GM12878 (cell line): ENCODE data around the gene BCAP29. TPM values are rescaled to one million over a fixed set of nuclear protein-coding genes. Genes with fewer than 3 reads are reported as not detected.

ENCODE experiments used
- ATAC-seq: fragments of 200-7000 bp; cut with Tn5 transposase; 3 replicates; pipeline ENCODE4 v1.9.1; 2020; ENCODE audit warnings: mild to moderate bottlenecking, moderate library complexity
- BruUV-seq: library from RNA; stranded (reverse); fragments of 400-500 nt; replicated peaks from 2 replicates; lab custom pipeline; 2021; lab: Mats Ljungman, UMichigan
- CTCF ChIA-PET: fragments of 300-600 bp; sonication (Branson Sonifier 250); formaldehyde crosslinking; extraction: SDS; loops from one replicate; lab custom pipeline; 2021; ENCODE audit warnings: inconsistent platforms; lab: Yijun Ruan, JAX
- POLR2A ChIA-PET: fragments of 350-600 bp; formaldehyde crosslinking; extraction: SDS; loops from one replicate; lab custom pipeline; 2021; ENCODE audit warnings: inconsistent platforms; lab: Charles Lee
- RAD21 ChIA-PET: fragments of 300-600 bp; sonication (Branson Sonifier 250); formaldehyde crosslinking; loops from one replicate; lab custom pipeline; 2023; ENCODE audit warnings: antibody characterized with exemption; ENCODE audit not compliant: unreplicated experiment; lab: Charles Lee
- SMC1A ChIA-PET: fragments of 300-600 bp; sonication (Branson Sonifier 250); formaldehyde crosslinking; loops from one replicate; lab custom pipeline; 2023; ENCODE audit not compliant: unreplicated experiment, uncharacterized antibody; lab: Charles Lee
- DNase-seq: peaks from one replicate; pipeline ENCODE4 v3.0.0-alpha.2; 2011; ENCODE audit warnings: low read depth, low spot score
- FAIRE-seq: peaks from 3 replicates; lab custom pipeline; 2011; peaks lifted over from hg19 to GRCh38; lab: Jason Lieb, UNC
- H2AFZ ChIP-seq: 2 replicates; pipeline ENCODE4 v1.6.0; 2011; ENCODE audit warnings: low read depth, low read length, control low read depth; ENCODE audit not compliant: control insufficient read depth
- H3K27ac ChIP-seq: 2 replicates; pipeline ENCODE4 v1.5.1; 2011; ENCODE audit warnings: control low read depth; ENCODE audit not compliant: control insufficient read depth, insufficient read depth
- H3K27me3 ChIP-seq, 2 experiments: replicated peaks in 1 of 2; 2 replicates each; pipeline versions ENCODE4 v1.6.0 to v1.6.1; 2011; ENCODE audit warnings: low read length in 1 of 2; ENCODE audit not compliant: control insufficient read depth in 2 of 2, insufficient read depth in 2 of 2
- H3K36me3 ChIP-seq, 2 experiments: 2 replicates each; pipeline ENCODE4 v1.5.1; 2011; ENCODE audit warnings: low read length in 1 of 2; ENCODE audit not compliant: control insufficient read depth in 2 of 2, insufficient read depth in 2 of 2
- H3K4me1 ChIP-seq: 2 replicates; pipeline ENCODE4 v1.6.1; 2011; ENCODE audit warnings: mild to moderate bottlenecking, low read length, moderate library complexity, mixed read lengths; ENCODE audit not compliant: control insufficient read depth, insufficient read depth
- H3K4me2 ChIP-seq: 2 replicates; pipeline ENCODE4 v1.6.0; 2011; ENCODE audit warnings: control low read depth; ENCODE audit not compliant: control insufficient read depth, insufficient read depth
- H3K4me3 ChIP-seq: fragments of 200-600 bp; sonication (generic); 2 replicates; pipeline ENCODE4 v1.5.1; 2016
- H3K79me2 ChIP-seq: 2 replicates; pipeline ENCODE4 v1.6.0; 2011; ENCODE audit warnings: low read length; ENCODE audit not compliant: control insufficient read depth, insufficient read depth
- H3K9ac ChIP-seq: 2 replicates; pipeline ENCODE4 v1.8.0; 2011; ENCODE audit warnings: low read length, control low read depth, mixed read lengths; ENCODE audit not compliant: control insufficient read depth, insufficient read depth
- H3K9me3 ChIP-seq: replicated peaks from 3 replicates; pipeline ENCODE4 v1.5.1; 2011; ENCODE audit warnings: mild to moderate bottlenecking, low read length; ENCODE audit not compliant: control insufficient read depth, insufficient read depth
- H4K20me1 ChIP-seq: 2 replicates; pipeline ENCODE4 v1.6.0; 2011; ENCODE audit not compliant: control insufficient read depth, insufficient read depth
- ASH2L ChIP-seq: fragments of 300-600, 200-600 bp; sonication (generic); IDR thresholded peaks from 2 replicates; pipeline ENCODE4 v1.6.1; 2017; ENCODE audit warnings: low read depth, mild to moderate bottlenecking, borderline replicate concordance
- HDAC6 ChIP-seq: fragments of 200-600 bp; sonication (generic); IDR thresholded peaks from one replicate; pipeline ENCODE4 v1.8.0; 2017; ENCODE audit warnings: antibody characterized with exemption; ENCODE audit not compliant: unreplicated experiment
- whole genome bisulfite sequencing: methylation state at CpG from one replicate; pipeline ENCODE4 v1.1.6; 2016; ENCODE audit warnings: low lambda C conversion rate; ENCODE audit not compliant: insufficient replicate concordance, insufficient coverage; ENCODE audit errors: missing lambda C conversion rate; 5-methylcytosine and 5-hydroxymethylcytosine counted together
- in situ Hi-C: fragments of 300-500 bp; cut with MboI; formaldehyde crosslinking; loops from 9 replicates; pipeline ENCODE4 v1.14.3; 2018; ENCODE audit warnings: mixed read lengths
- intact Hi-C: fragments of 100-400 bp; cut with micrococcal nuclease; formaldehyde crosslinking; loops from one replicate; pipeline ENCODE4 v1.14.2; 2022; ENCODE audit not compliant: unreplicated experiment
- polyA plus RNA-seq, 11 experiments: library from polyadenylated mRNA; depleted of rRNA in 4 of 11; unstranded in 6 of 11; stranded (reverse) in 5 of 11; fragments of >200 nt; fragmentation: Nextera tagmentation in 4 of 11; fragmentation: Illumina TruSeq in 1 of 11; extraction: Ambion mirVana in 4 of 11; extraction: Trizol in 1 of 11; gene quantifications; 1 replicate in 1 of 11; 2 replicates in 10 of 11; pipeline versions ENCODE4 v1.2.1 to v1.2.3, GENCODE V29; 2011 to 2016; ENCODE audit warnings: inconsistent platforms in 2 of 11, missing spikeins in 2 of 11, low read depth in 1 of 11
- total RNA-seq, 4 experiments: library from RNA; depleted of rRNA in 3 of 4; stranded (reverse); fragments of >200 nt in 3 of 4; fragmentation: Illumina TruSeq in 1 of 4; extraction: Trizol in 1 of 4; gene quantifications; 2 replicates each; pipeline versions ENCODE4 v1.2.1 to v1.2.3, GENCODE V29; 2013 to 2021
- TF ChIP-seq, protein P1 (sequence below): IDR thresholded peaks from 2 replicates; pipeline ENCODE4 v1.6.1; 2011; ENCODE audit warnings: low read depth, low read length, improper control_type of control experiment, borderline replicate concordance
- TF ChIP-seq, protein P2 (sequence below): IDR thresholded peaks from 2 replicates; pipeline ENCODE4 v1.6.1; 2012; ENCODE audit warnings: mild to moderate bottlenecking, low read depth, low read length

The BCAP29 gene
- total and polyA plus RNA-seq, 10 of the 15 experiments (the other 5 are each of a cell fraction or from before 2014, with no cell fraction given) = 26.5 to 58.5 (median 34.8) TPM

DNA sequence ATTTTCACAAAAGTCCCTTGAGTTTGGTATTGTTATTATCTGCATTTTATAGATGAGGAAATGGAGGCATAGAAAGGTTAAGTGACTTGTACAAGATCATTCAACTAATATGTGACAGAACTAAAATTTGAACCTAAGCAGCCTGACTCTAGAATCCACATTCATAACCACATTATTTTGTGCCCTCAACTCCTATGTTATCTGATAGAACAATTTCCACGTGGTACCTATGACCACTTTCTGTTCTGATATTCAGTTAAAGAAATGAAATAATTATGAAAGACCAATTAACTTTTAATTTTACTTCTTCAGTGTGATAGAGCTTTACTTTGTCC lies 17.5 kb downstream of the BCAP29 start:
- Histone ChIP-seq H3K79me2 (no peaks in the 10 kb centered on the region), H3K9ac (no peak overlapping the region)
- intact Hi-C loops = no loop called here

More for the DNA sequence above, 17.5 kb downstream of the BCAP29 start:
- RAD21 ChIA-PET = no interaction called here
- Histone ChIP-seq H3K27ac (no peak overlapping the region), H3K36me3 (peaks cover 0 to 2% of the 10 kb centered on the region in 2 experiments; a peak in 1 of 4 replicates), H3K4me2 (no peak overlapping the region), H3K4me3 (no peak overlapping the region), H3K4me1 (no peaks in the 10 kb centered on the region), H2AFZ (no peak overlapping the region), H3K9me3 (no peaks in the 10 kb centered on the region), H4K20me1 (no peaks in the 10 kb centered on the region), H3K27me3 (no peaks in the 10 kb centered on the region)
- FAIRE-seq (no peak), DNase-seq (no peak), ATAC-seq (no peak)
- in situ Hi-C loops = no loop called here
- TF ChIP-seq, protein P1, sequence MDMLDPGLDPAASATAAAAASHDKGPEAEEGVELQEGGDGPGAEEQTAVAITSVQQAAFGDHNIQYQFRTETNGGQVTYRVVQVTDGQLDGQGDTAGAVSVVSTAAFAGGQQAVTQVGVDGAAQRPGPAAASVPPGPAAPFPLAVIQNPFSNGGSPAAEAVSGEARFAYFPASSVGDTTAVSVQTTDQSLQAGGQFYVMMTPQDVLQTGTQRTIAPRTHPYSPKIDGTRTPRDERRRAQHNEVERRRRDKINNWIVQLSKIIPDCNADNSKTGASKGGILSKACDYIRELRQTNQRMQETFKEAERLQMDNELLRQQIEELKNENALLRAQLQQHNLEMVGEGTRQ = no peak
- TF ChIP-seq, protein P2, sequence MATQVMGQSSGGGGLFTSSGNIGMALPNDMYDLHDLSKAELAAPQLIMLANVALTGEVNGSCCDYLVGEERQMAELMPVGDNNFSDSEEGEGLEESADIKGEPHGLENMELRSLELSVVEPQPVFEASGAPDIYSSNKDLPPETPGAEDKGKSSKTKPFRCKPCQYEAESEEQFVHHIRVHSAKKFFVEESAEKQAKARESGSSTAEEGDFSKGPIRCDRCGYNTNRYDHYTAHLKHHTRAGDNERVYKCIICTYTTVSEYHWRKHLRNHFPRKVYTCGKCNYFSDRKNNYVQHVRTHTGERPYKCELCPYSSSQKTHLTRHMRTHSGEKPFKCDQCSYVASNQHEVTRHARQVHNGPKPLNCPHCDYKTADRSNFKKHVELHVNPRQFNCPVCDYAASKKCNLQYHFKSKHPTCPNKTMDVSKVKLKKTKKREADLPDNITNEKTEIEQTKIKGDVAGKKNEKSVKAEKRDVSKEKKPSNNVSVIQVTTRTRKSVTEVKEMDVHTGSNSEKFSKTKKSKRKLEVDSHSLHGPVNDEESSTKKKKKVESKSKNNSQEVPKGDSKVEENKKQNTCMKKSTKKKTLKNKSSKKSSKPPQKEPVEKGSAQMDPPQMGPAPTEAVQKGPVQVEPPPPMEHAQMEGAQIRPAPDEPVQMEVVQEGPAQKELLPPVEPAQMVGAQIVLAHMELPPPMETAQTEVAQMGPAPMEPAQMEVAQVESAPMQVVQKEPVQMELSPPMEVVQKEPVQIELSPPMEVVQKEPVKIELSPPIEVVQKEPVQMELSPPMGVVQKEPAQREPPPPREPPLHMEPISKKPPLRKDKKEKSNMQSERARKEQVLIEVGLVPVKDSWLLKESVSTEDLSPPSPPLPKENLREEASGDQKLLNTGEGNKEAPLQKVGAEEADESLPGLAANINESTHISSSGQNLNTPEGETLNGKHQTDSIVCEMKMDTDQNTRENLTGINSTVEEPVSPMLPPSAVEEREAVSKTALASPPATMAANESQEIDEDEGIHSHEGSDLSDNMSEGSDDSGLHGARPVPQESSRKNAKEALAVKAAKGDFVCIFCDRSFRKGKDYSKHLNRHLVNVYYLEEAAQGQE = no peak
- TF ChIP-seq HDAC6 = no peak
- TF ChIP-seq ASH2L = no peak
- POLR2A ChIA-PET = no interaction called here
- CTCF ChIA-PET = interaction anchor here (0.6 to 1.3 kb wide), 4 partner anchors 8 to 999 kb away, joined by 3 to 5 read pairs (median 3); no protein-coding TSS in a partner anchor
- 100% methylated on average over 1 of the region's 1 CpG for WGBS
- SMC1A ChIA-PET = interaction anchor here (0.6 to 1.9 kb wide), 2 partner anchors 11 to 22 kb away, joined by 3 to 6 read pairs; no protein-coding TSS in a partner anchor
- no TSS peak for BruUV-seq
